Measurements from ENCODE around the gene CCDC158.
"Not testable (repeated sequence)": the region's sequence is repeated elsewhere in the genome, so short reads cannot be mapped to it uniquely, and the experiment has no call there.

CCDC158 gene

GRCh38 chr4:76420762-76421581 is at the start of gene CCDC158:
Gene CCDC158 (minus strand): TSS chr4:76421141. CDS start chr4:76403207, 17,934 bp downstream.
- DNase-seq (ENCODE audit: low spot score): no peak

GRCh38 chr4:76470532-76470931 is 49.6 kb upstream of the CCDC158 start:
- DNase-seq (ENCODE audit: low spot score): no peak

GRCh38 chr4:76470064-76470463 is 49.1 kb upstream of the CCDC158 start:
- DNase-seq (ENCODE audit: low spot score): no peak

GRCh38 chr4:76463568-76463967 is 42.6 kb upstream of the CCDC158 start:
- DNase-seq (ENCODE audit: low spot score): no peak

GRCh38 chr4:76459291-76459723 is 38.4 kb upstream of the CCDC158 start:
- no peak for DNase-seq (ENCODE audit: low spot score)

GRCh38 chr4:76458825-76459224 is 37.9 kb upstream of the CCDC158 start:
- DNase-seq (ENCODE audit: low spot score): no peak

- no peak for DNase-seq (ENCODE audit: low spot score)
Measured at GRCh38 chr4:76458297-76458696, 37.4 kb upstream of the CCDC158 start.

- no peak for DNase-seq (ENCODE audit: low spot score)
Measured at GRCh38 chr4:76457885-76458284, 36.9 kb upstream of the CCDC158 start.

- not testable (repeated sequence) for DNase-seq (ENCODE audit: low spot score)
Measured at GRCh38 chr4:76454073-76454472, 33.1 kb upstream of the CCDC158 start.

- DNase-seq (ENCODE audit: low spot score): no peak
Measured at GRCh38 chr4:76453232-76453631, 32.3 kb upstream of the CCDC158 start.

- no peak for DNase-seq (ENCODE audit: low spot score)
Measured at GRCh38 chr4:76449833-76450232, 28.9 kb upstream of the CCDC158 start.

GRCh38 chr4:76449362-76449767 is 28.4 kb upstream of the CCDC158 start:
- DNase-seq (ENCODE audit: low spot score): no peak

- DNase-seq (ENCODE audit: low spot score): no peak
Measured at GRCh38 chr4:76448211-76448610, 27.3 kb upstream of the CCDC158 start.

- DNase-seq (ENCODE audit: low spot score): no peak
Measured at GRCh38 chr4:76447393-76447851, 26.5 kb upstream of the CCDC158 start.

GRCh38 chr4:76445911-76446310 is 25.0 kb upstream of the CCDC158 start:
- DNase-seq (ENCODE audit: low spot score): no peak

GRCh38 chr4:76443376-76443775 is 22.4 kb upstream of the CCDC158 start:
- no peak for DNase-seq (ENCODE audit: low spot score)

GRCh38 chr4:76442807-76443206 is 21.9 kb upstream of the CCDC158 start:
- no peak for DNase-seq (ENCODE audit: low spot score)

GRCh38 chr4:76441881-76442280 is 20.9 kb upstream of the CCDC158 start:
- no peak for DNase-seq (ENCODE audit: low spot score)

- DNase-seq (ENCODE audit: low spot score): no peak
Measured at GRCh38 chr4:76439491-76439890, 18.6 kb upstream of the CCDC158 start.

GRCh38 chr4:76435528-76436319 is 14.8 kb upstream of the CCDC158 start:
- no peak for DNase-seq (ENCODE audit: low spot score)

GRCh38 chr4:76434901-76435527 is 14.1 kb upstream of the CCDC158 start, which contains the start of gene SHROOM3:
Gene SHROOM3 (plus strand): TSS chr4:76435229. CDS start chr4:76436053, 824 bp downstream.
- DNase-seq (ENCODE audit: low spot score): no peak

Data from LoVo (cell line).